IPS DF 4.7 (cell line): ENCODE measurements around the gene STAT5A.
"Not testable (repeated sequence)": the region's sequence is repeated elsewhere in the genome, so short reads cannot be mapped to it uniquely, and the experiment has no call there.

ENCODE experiments used
- DNase-seq: peaks from one replicate; pipeline ENCODE4 v3.0.0-alpha.2; 2013; ENCODE audit warnings: low spot score; ENCODE audit errors: extremely low read depth

Gene STAT5A

DNA sequence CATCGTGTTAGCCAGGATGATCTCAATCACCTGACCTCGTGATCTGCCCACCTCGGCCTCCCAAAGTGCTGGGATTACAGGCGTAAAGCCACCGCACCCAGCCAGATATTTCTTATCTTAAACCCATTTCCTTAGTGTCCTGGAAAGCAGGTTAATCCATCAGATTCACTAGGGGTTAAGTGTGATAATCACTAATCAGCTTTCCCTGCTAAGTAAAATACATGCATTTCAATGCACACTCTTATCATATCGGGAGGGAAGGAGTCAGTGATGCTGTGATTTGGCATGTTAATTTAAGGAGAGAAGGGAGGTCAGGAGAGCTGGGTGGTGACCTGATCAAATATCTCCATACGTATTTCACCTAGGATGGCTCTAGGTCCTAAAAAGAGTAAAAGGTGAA, 70.8 kb downstream of the STAT5A start:
- DNase-seq, result no peak

DNA sequence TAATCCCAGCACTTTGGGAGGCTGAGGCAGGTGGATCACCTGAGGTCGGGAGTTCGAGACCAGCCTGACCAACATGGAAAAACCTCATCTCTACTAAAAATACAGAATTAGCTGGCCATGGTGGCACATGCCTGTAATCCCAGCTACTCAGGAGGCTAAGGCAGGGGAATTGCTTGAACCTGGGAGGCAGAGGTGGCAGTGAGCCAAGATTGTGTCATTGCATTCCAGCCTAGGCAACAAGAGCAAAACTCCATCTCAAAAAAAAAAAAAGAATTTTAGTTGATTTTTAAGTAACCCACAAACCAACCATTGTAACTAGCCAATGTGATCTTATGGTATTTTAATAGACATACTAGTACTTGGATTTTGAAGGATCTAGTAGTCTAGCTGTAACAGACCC, 72.1 kb downstream of the STAT5A start:
- not testable (repeated sequence) for DNase-seq
